SK-N-SH (cell line): ENCODE results near the gene STK35. TPM values are rescaled to one million over a fixed set of nuclear protein-coding genes. Genes with fewer than 3 reads are reported as not detected.

Source experiments
- CTCF ChIA-PET: fragments of 300-600, 350-600 bp; formaldehyde crosslinking; extraction: SDS; loops from one replicate; lab custom pipeline; 2021; lab: Yijun Ruan, JAX
- POLR2A ChIA-PET: fragments of 350-600 bp; sonication (Branson Sonifier 250); formaldehyde crosslinking; extraction: SDS; loops from one replicate; lab custom pipeline; 2020; ENCODE audit warnings: antibody characterized with exemption, inconsistent platforms; lab: Yijun Ruan, JAX
- DNase-seq: peaks from one replicate; pipeline ENCODE4 v3.0.0; 2012
- H2AFZ ChIP-seq: fragments of 200-600 bp; sonication (generic); 2 replicates; pipeline ENCODE4 v1.8.1; 2016; ENCODE audit warnings: antibody characterized with exemption, mild to moderate bottlenecking, low read depth
- H3F3A ChIP-seq: fragments of 200-600 bp; sonication (generic); replicated peaks from 2 replicates; pipeline ENCODE3; 2016; ENCODE audit warnings: antibody characterized with exemption, mild to moderate bottlenecking; ENCODE audit not compliant: insufficient read depth
- H3K27ac ChIP-seq, 2 experiments: fragments of 200-500 bp in 1 of 2; fragments of 200-600 bp in 1 of 2; sonication (Bioruptor generic) in 1 of 2; sonication (generic), shearing (Covaris generic) in 1 of 2; 2 replicates each; pipeline versions ENCODE4 v1.5.1 to v1.6.1; 2014 to 2016; ENCODE audit warnings: low read depth in 2 of 2, inconsistent platforms in 1 of 2, low read length in 1 of 2, mild to moderate bottlenecking in 1 of 2, mixed read lengths in 1 of 2
- H3K27me3 ChIP-seq: fragments of 200-600 bp; sonication (generic), shearing (Covaris generic); 2 replicates; pipeline ENCODE4 v1.6.1; 2016; ENCODE audit warnings: mixed run types; ENCODE audit not compliant: insufficient read depth
- H3K36me3 ChIP-seq, 2 experiments: fragments of 200-500 bp in 1 of 2; fragments of 200-600 bp in 1 of 2; sonication (Bioruptor generic) in 1 of 2; sonication (generic) in 1 of 2; replicated peaks in 1 of 2; 2 replicates each; pipeline versions ENCODE3 to v1.5.1; 2014 to 2016; ENCODE audit warnings: low read length in 1 of 2, mild to moderate bottlenecking in 1 of 2; ENCODE audit not compliant: insufficient read depth in 2 of 2, control insufficient read depth in 1 of 2
- H3K4me1 ChIP-seq, 2 experiments: fragments of 200-500 bp in 1 of 2; fragments of 200-600 bp in 1 of 2; sonication (Bioruptor generic) in 1 of 2; sonication (generic), shearing (Covaris generic) in 1 of 2; 2 replicates each; pipeline versions ENCODE4 v1.5.1 to v1.6.1; 2014 to 2016; ENCODE audit warnings: low read depth in 1 of 2, low read length in 1 of 2, mixed run types in 1 of 2; ENCODE audit not compliant: insufficient read depth in 2 of 2, control insufficient read depth in 1 of 2
- H3K4me2 ChIP-seq: fragments of 200-600 bp; sonication (generic), shearing (Covaris generic); 2 replicates; pipeline ENCODE4 v1.6.1; 2017; ENCODE audit warnings: mixed run types
- H3K4me3 ChIP-seq, 2 experiments: fragments of 200-500 bp in 1 of 2; fragments of 200-600 bp in 1 of 2; sonication (Bioruptor generic) in 1 of 2; sonication (generic), shearing (Covaris generic) in 1 of 2; 2 replicates each; pipeline versions ENCODE4 v1.5.1 to v1.8.1; 2014 to 2016; ENCODE audit warnings: low read depth in 2 of 2, inconsistent platforms in 1 of 2, low read length in 1 of 2, mild to moderate bottlenecking in 1 of 2, mixed read lengths in 1 of 2, moderate library complexity in 1 of 2
- H3K79me2 ChIP-seq: fragments of 200-600 bp; sonication (generic); 2 replicates; pipeline ENCODE4 v1.8.1; 2017; ENCODE audit warnings: mild to moderate bottlenecking; ENCODE audit not compliant: insufficient read depth
- H3K9ac ChIP-seq: fragments of 200-600 bp; sonication (generic); 2 replicates; pipeline ENCODE4 v1.6.1; 2017; ENCODE audit warnings: mixed run types
- H3K9me2 ChIP-seq: fragments of 200-600 bp; sonication (generic); 2 replicates; pipeline ENCODE4 v1.6.1; 2017; ENCODE audit warnings: mixed run types
- H3K9me3 ChIP-seq: fragments of 200-600 bp; sonication (generic); 2 replicates; pipeline ENCODE4 v1.6.1; 2017; ENCODE audit warnings: mixed run types, mild to moderate bottlenecking, moderate library complexity
- H4K20me1 ChIP-seq: fragments of 200-600 bp; sonication (generic); 2 replicates; pipeline ENCODE4 v1.6.1; 2017; ENCODE audit warnings: mild to moderate bottlenecking, mixed run types; ENCODE audit not compliant: insufficient read depth
- CHD2 ChIP-seq: fragments of 150-350 bp; IDR thresholded peaks from 2 replicates; pipeline ENCODE4 v1.6.1; 2018; ENCODE audit warnings: low read length; ENCODE audit not compliant: partially characterized antibody
- ELF1 ChIP-seq: IDR thresholded peaks from 2 replicates; pipeline ENCODE4 v1.4.0; 2012
- FOXJ3 ChIP-seq: sonication (generic); formaldehyde crosslinking; IDR thresholded peaks from 2 replicates; pipeline ENCODE4 v1.5.1; 2020; ENCODE audit warnings: mild to moderate bottlenecking, missing genetic modification reagents
- IRF3 ChIP-seq: fragments of 150-350 bp; IDR thresholded peaks from 2 replicates; pipeline ENCODE4 v1.6.1; 2016; ENCODE audit warnings: mild to moderate bottlenecking, low read depth, low read length
- NRF1 ChIP-seq: IDR thresholded peaks from 2 replicates; pipeline ENCODE4 v1.6.1; 2012; ENCODE audit warnings: low read depth, mild to moderate bottlenecking, low read length
- PBX3 ChIP-seq: IDR thresholded peaks from 2 replicates; pipeline ENCODE4; 2012
- RAD21 ChIP-seq: IDR thresholded peaks from 2 replicates; pipeline ENCODE4 v1.6.1; 2012; ENCODE audit warnings: mild to moderate bottlenecking, low read length
- REST ChIP-seq: IDR thresholded peaks from 2 replicates; pipeline ENCODE4 v1.6.1; 2012; ENCODE audit warnings: mild to moderate bottlenecking, low read depth, low read length, moderate library complexity
- SIN3A ChIP-seq: IDR thresholded peaks from 2 replicates; pipeline ENCODE4 v1.6.1; 2012; ENCODE audit warnings: low read depth, mild to moderate bottlenecking, low read length, moderate library complexity, borderline replicate concordance
- SMC3 ChIP-seq: IDR thresholded peaks from 2 replicates; pipeline ENCODE4 v1.6.1; 2012; ENCODE audit warnings: low read depth, low read length, improper control_type of control experiment
- TEAD4 ChIP-seq: IDR thresholded peaks from 2 replicates; pipeline ENCODE4 v1.4.0; 2012; ENCODE audit warnings: mild to moderate bottlenecking, borderline replicate concordance; ENCODE audit not compliant: insufficient read depth
- YY1 ChIP-seq: IDR thresholded peaks from 2 replicates; pipeline ENCODE4 v1.4.0; 2012; ENCODE audit warnings: low read depth, mild to moderate bottlenecking
- WGBS: methylation state at CpG from one replicate; pipeline ENCODE4 v1.1.6; 2017; ENCODE audit warnings: low lambda C conversion rate; 5-methylcytosine and 5-hydroxymethylcytosine counted together
- polyA plus RNA-seq, 3 experiments: library from polyadenylated mRNA; depleted of rRNA; stranded (reverse); fragments of >200 nt; gene quantifications; 2 replicates each; pipeline ENCODE4 v1.2.3, GENCODE V29; 2012
- TF ChIP-seq, protein P1 (sequence below): fragments of 200-600 bp; sonication (generic); IDR thresholded peaks from 2 replicates; pipeline ENCODE4 v1.6.1; 2017; ENCODE audit warnings: antibody characterized with exemption, mild to moderate bottlenecking, moderate library complexity

STK35 gene
- polyA plus RNA-seq, 1 of the 3 experiments (the other 2 are of a cell fraction) = 6.7 TPM

DNA sequence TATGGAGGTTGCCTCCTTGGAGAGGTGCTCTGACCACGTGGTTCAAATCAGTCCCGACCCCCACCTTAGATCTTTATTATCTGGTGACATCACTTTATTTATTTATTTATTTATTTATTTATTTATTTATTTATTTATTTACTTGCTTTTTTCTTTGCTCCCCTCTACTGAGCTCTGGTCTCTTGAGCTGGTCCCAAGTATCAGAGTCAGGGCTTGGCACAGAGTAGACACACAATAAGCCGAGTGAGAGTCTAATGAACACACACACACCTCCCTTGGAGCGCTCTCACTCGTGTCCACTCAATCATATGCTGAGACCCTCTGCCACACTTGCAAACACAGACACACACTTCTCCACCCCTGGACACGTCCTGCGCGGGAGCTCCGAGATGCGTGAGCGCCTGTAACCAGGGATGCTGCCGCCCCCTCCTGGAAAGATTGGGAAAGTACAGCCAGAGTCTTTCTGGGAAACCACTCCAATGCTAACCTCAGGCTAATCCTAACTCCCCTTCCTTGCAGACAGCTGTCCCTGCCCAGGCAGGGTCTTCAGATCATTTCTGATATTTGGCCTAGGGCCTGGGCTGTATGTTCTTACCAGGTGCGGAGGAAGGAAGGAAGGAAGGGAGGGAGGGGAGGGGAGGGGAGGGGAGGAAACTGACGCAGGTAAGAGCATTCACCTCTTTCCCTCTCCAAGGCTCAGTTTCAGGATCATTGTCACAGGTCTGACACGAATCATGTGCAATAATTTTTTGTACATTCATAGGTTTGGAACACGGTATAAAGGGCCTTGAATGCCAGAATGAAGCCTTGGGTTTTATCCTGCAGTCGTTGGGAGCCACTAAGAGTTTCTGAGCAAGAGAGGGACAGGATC, 70.9 kb downstream of the STK35 start:
- POLR2A ChIA-PET = interaction anchor here (0.6 to 1.5 kb wide), 3 partner anchors 70 to 545 kb away, joined by 3 read pairs; no protein-coding TSS in a partner anchor
- CTCF ChIA-PET = interaction anchor here (0.5 to 6.9 kb wide), 79 partner anchors 10 to 668 kb away, joined by 3 to 130 read pairs (median 5); partner anchors contain the start of gene STK35
- Histone ChIP-seq H3K36me3 (no peaks in the 10 kb centered on the region), H3K79me2 (no peaks in the 10 kb centered on the region), H3K27me3 (peaks cover 9% of the 10 kb centered on the region), H3K27ac (no peak overlapping the region), H2AFZ (no peak overlapping the region), H3K9me3 (no peaks in the 10 kb centered on the region), H3K9me2 (no peaks in the 10 kb centered on the region), H3K4me3 (no peak overlapping the region; a peak in 1 of 4 replicates), H3K9ac (no peak overlapping the region), H3K4me2 (no peak overlapping the region), H3F3A (no peaks in the 10 kb centered on the region), H4K20me1 (no peaks in the 10 kb centered on the region), H3K4me1 (peaks cover 0 to 2% of the 10 kb centered on the region in 2 experiments; a peak in 1 of 4 replicates)
- DNase-seq = peak; percentile 82
- WGBS = 15% methylated on average over 17 of the region's 17 CpGs
- TF ChIP-seq NRF1 (peak; percentile 44), SMC3 (peak; percentile 92), REST (no peak; the same call in 1 of the 2 replicates), RAD21 (peak; percentile 94), CHD2 (no peak), YY1 (no peak), TEAD4 (no peak), FOXJ3 (CRISPR knock-in tag) (no peak), ELF1 (no peak), SIN3A (no peak), PBX3 (no peak), IRF3 (no peak)
- TF ChIP-seq, protein P1, sequence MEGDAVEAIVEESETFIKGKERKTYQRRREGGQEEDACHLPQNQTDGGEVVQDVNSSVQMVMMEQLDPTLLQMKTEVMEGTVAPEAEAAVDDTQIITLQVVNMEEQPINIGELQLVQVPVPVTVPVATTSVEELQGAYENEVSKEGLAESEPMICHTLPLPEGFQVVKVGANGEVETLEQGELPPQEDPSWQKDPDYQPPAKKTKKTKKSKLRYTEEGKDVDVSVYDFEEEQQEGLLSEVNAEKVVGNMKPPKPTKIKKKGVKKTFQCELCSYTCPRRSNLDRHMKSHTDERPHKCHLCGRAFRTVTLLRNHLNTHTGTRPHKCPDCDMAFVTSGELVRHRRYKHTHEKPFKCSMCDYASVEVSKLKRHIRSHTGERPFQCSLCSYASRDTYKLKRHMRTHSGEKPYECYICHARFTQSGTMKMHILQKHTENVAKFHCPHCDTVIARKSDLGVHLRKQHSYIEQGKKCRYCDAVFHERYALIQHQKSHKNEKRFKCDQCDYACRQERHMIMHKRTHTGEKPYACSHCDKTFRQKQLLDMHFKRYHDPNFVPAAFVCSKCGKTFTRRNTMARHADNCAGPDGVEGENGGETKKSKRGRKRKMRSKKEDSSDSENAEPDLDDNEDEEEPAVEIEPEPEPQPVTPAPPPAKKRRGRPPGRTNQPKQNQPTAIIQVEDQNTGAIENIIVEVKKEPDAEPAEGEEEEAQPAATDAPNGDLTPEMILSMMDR = peak; percentile 92
